Left renal pelvis (tissue), 4 donors: ENCODE results near the gene ATP10A. TPM values are rescaled to one million over a fixed set of nuclear protein-coding genes. Genes with fewer than 3 reads are reported as not detected.

Experiments
- DNase-seq, 4 donors: peaks; one replicate each; pipeline ENCODE4 v3.0.0-alpha.2; 2013; ENCODE audit warnings: low read depth in 4 of 4, low spot score in 3 of 4
- polyA plus RNA-seq, 4 donors: library from polyadenylated mRNA; unstranded; fragments of 120-200 nt; gene quantifications; one replicate each; pipeline ENCODE4 v1.2.1, GENCODE V29; 2013; ENCODE audit not compliant: insufficient read length in 4 of 4

ATP10A gene
- polyA plus RNA-seq, 4 donors: 2.8 to 6.1 (median 4.0) TPM

GRCh38 chr15:25830844-25831451 lies 32.2 kb downstream of the ATP10A start:
- DNase-seq: no peak

GRCh38 chr15:25829073-25829472 lies 34.1 kb downstream of the ATP10A start:
- DNase-seq: no peak

DNA sequence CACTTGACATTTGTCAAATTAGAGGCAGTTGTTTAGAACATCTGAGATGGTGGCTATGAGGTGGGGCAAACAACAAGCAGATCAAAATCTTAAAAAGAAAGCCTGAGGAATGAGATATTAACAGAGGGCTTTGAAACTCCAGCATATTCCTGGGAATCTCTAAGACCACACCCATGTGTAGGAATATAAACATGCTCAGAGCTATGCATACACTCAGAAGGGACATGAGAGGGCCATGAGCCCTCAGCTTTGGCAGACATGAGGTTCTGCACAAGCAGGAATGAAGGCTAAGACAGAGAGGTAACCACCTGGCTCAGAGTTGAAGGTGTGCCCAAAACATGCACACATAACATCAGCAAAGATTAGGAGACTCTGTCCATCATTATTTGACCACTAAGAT lies 37.9 kb downstream of the ATP10A start:
- no peak for DNase-seq

DNA sequence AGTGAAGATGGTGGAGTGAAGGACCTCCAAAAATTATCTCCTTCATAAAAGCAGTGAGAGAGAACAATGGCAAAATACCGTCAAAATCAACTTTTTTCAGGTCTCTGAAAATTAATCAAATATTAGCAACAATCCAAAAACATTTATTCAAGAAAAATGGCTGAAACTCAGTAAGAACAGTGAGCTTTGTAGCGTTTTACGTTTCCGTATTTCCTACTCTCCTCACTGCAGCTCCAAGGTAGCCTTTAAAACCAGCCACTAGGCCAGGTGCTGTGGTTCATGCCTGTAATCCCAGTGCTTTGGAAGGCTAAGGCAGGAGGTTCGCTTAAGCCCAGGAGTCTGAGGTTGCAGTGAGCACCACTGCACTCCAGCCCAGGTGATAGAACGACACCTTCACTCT lies 38.5 kb downstream of the ATP10A start:
- no peak for DNase-seq

DNA sequence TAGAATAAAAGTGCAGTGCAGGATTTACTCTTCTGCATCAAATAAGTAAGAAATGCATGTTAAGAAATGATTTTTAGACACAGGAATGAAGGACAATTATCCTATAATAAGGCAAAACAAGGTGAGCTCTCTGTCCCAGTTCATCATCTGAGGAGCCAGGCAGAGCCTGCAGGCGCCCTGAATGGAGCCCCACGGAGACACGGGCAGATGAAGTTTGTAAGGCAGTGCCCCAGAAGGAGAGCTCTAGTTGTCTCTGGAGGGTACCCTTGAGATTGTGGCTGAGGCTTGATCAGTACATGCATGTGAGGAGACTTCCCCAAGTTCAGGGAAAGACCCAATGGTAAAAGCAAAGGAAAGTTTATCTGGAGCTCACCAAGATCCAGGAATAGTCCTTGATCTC lies 50.3 kb downstream of the ATP10A start:
- no peak for DNase-seq

GRCh38 chr15:25812073-25812472 lies 51.1 kb downstream of the ATP10A start:
- DNase-seq: no peak

DNA sequence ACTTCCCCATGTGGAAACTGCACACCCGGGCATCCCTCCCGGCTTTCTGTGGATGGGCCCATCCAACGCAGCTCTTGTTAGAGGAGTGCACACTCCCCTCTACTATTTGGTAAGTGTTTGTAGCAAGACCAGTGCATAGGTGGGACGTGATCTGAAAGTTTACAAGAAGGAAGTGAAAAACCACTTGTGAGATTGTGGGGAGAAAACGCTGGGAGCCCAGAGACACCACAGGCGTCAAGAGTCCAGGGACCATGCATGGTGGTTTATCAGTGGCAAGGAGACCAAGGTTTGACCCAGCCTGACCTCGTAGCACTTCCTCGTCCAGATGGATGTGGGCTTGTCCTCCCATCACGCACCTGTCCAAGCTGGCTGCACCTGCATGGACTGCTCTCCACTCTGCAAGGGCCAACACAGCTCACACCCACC lies 51.6 kb downstream of the ATP10A start:
- no peak for DNase-seq

GRCh38 chr15:25810631-25811091 lies 52.5 kb downstream of the ATP10A start:
- no peak for DNase-seq

GRCh38 chr15:25810154-25810553 lies 53.0 kb downstream of the ATP10A start:
- DNase-seq: no peak

DNA sequence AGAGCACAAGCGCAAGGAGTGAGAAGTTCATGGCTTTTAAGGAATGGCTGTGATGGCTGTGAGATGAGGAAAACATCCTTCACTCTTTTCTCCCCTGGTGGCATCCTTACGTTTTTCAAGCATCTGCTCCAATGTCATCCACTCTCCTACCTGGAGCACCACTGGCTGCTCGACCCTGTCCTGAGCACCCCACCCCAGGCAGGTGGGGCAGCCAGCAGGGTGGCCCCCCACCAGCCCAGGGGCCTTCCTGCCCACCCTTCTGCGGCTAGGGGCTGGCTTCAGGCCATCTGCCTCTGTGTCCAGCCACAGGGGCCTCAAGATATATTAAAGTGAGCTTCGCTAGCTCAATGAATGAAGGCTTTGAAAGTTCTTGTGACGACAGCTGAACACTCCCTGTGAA lies 56.1 kb downstream of the ATP10A start:
- DNase-seq: no peak

DNA sequence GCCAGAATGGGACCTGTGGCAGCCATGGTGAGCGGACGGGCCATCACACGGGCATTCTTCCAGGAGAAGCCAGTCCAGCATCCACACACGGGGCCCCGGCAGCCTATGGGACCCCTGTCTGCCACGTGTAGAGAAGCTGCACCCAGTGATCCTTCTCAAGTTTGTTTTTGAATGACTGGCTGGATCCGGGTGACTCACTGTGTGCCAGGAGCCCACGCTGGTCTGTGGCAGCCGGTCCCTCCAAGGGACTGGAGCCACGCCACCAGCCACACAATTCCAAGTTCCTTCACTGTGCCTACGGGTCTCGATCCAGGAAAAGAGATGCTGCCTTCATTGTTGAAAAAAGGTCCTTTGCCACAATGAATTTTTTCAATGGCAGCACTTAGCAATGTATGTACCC lies 58.1 kb downstream of the ATP10A start:
- no peak for DNase-seq

DNA sequence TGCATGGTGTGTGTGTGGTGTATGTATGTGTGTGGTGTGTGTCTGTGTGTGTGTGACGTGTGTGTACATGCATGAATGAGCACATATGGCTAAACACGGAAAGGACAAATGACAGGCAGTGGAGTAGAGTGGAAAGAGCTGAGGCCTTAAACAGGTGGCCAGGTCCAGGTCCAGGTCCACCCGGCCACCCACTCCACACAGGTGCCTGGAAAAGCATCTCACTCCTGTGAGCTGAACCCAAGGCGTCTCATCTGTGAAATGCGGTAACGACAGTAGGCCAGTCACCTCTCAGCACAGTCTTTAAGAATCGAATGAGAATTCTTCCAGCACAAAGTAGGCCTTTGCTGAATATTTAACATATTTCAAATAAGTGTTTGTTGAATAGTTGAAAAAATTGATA lies 58.7 kb downstream of the ATP10A start:
- DNase-seq: no peak

GRCh38 chr15:25803541-25803940 lies 59.6 kb downstream of the ATP10A start:
- DNase-seq: no peak

DNA sequence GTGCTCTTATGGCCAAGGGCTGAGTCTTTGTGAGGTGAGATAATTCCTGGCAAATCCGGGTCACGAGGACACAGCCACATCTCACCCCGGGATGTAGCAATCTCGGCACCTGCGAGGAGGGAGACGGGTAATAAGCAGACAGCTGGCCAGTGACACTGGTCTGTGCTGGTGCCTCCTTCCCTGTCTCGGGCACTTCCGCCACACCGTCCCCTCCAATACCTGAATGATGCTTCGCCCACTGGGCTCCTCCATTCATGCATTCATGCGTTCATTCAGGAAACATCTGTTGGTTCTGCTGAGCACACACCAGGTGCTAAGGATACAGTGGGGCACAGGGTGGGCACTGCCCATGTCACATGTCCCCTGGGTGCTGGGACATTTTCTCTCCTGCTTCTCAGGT lies 60.1 kb downstream of the ATP10A start:
- DNase-seq: no peak

DNA sequence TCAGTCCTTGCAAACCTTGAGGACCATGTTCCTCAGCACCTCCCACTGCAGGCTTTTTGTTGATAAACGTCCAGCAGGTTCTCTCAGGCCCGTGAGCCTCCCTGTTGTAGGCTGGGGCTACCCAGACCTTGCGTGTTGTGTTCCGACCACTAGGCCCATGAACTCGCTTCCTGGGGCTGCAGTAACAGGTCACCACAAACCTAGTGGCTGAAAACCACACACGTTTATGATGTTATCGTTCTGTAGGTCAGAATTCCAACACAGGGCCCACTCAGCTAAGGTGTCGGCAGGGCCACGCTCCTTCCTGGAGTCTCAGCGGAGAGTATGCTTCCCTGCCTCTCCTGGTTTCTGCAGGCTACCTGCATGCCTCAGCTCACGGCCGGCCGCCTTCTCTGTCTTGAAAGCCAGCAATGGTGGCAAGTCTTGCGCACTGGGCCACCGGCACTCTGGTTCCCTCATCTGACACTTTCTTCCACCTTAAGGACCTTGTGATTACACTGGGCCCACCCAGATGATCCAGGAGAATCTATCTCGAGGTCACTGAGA lies 60.8 kb downstream of the ATP10A start:
- no peak for DNase-seq

- no peak for DNase-seq
Observed at GRCh38 chr15:25801586-25802284, 61.4 kb downstream of the ATP10A start.

GRCh38 chr15:25800761-25801515 lies 62.2 kb downstream of the ATP10A start:
- no peak for DNase-seq

- no peak for DNase-seq
Observed at GRCh38 chr15:25799906-25800700, 63.0 kb downstream of the ATP10A start.

DNA sequence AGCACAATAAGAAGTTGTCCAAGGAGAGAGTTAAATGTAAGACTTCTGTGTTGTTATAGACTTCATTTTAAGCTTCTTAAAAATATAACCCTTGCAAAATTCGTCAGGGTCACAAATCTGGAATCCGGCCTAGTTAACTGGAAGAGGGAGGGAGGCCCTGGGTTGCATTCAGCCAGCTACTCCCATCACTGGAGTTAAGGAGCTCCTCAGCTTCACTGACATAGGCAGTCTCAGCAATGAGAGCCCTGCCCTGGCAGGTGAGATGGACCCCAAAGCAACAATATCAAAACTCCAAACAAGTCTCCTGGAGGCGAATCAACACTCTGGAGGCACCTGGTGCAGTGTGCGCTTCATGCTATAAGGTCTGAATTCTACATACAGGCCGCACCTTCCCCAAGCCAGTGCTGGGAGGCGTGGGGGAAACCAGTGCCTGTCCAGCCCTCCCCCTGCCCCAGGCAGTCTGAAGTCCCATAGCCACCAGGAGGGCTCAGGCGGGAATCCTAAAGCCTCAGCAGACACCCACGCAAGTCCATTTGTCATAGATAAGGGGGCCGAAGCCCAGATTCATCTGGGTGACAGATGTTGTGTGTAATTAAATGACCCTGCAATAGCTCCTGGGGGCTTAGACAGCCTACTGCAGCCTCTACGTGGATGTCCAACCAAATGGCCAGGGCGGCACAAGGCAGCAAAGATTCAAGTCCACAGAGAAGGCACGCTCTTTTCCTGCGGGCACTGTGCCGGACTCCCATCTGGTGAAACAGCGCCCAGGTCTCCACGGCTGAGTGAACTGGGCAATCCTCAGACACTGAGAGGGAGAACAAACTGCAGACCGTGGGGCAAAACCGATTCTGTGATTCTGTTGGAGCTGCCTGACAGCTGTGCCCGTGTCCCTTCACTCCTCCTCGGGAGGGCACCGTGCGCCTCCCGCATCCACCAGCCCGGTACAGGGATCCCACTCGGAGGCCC lies 64.9 kb downstream of the ATP10A start:
- DNase-seq: no peak
